ENCODE results near the gene TTC4. TPM values are rescaled to one million over a fixed set of nuclear protein-coding genes. Genes with fewer than 3 reads are reported as not detected.

The TTC4 gene
- total and polyA plus RNA-seq, 2 of the 4 experiments (the other 2 are of a cell fraction): 21.6 to 27.1 TPM

DNA sequence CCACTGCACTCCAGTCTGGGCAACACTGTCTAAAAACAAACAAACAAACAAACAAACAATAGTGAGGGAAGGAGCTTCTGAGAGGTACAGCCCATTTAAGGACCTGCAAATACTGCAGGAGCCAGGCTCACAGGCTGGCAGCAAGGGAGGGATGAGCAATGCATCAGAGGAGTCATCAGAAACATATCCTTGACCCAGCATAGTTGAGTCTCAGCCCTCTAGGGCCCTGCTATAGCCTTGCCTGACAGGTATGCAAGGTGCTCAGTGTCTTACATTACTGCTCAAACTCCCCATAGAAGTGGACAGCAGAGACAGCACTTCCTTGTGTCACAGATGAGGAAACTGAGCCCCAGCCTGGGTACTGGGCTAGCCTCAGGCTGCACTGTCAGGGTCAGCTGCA, 7.3 kb upstream of the TTC4 start:
- Histone ChIP-seq H3K4me1 (ENCODE audit: control insufficient read depth, insufficient read depth, low read length) (no peaks in the 10 kb centered on the region), H3K23ac (ENCODE audit: low read depth, low read length) (no peak overlapping the region), H2BK5ac (ENCODE audit: low read depth, low read length, poor library complexity, severe bottlenecking) (no peak overlapping the region), H4K91ac (ENCODE audit: insufficient read depth, low read depth, low read length) (no peak overlapping the region), H2BK15ac (ENCODE audit: low read depth, low read length) (no peak overlapping the region), H4K8ac (ENCODE audit: low read depth in 2 of 2, low read length in 2 of 2) (no peak overlapping the region), H4K5ac (ENCODE audit: low read depth, low read length) (no peak overlapping the region), H3K9me1 (ENCODE audit: insufficient read depth, low read length) (no peaks in the 10 kb centered on the region), H3K18ac (ENCODE audit: low read depth, low read length) (no peak overlapping the region), H2AFZ (replicated peaks; ENCODE audit: low read length, poor library complexity) (no peak overlapping the region), H3K9ac (ENCODE audit: low read depth, low read length) (no peak overlapping the region), H3K27me3 (ENCODE audit: control insufficient read depth, insufficient read depth, low read length) (peaks cover 34% of the 10 kb centered on the region), H3K4ac (ENCODE audit: low read depth, low read length) (no peak overlapping the region), H2BK120ac (ENCODE audit: low read depth, low read length) (no peak overlapping the region), H3K4me2 (ENCODE audit: low read depth, low read length) (no peak overlapping the region), H3K79me1 (ENCODE audit: low read depth in 1 of 2, low read length in 2 of 2) (no peaks in the 10 kb centered on the region), H3K56ac (ENCODE audit: extremely low read depth, insufficient read depth, low read length) (no peak overlapping the region), H3K36me3 (ENCODE audit: control insufficient read depth, insufficient read depth, low read length) (no peaks in the 10 kb centered on the region), H2AK9ac (replicated peaks; ENCODE audit: low read depth, low read length, poor library complexity) (no peak overlapping the region), H3K9me3 (ENCODE audit: control insufficient read depth, insufficient read depth, low read length) (no peaks in the 10 kb centered on the region), H2AK5ac (ENCODE audit: low read depth, low read length) (no peak overlapping the region), H2BK20ac (ENCODE audit: low read depth, low read length) (no peak overlapping the region), H4K20me1 (ENCODE audit: insufficient read depth, low read length) (no peaks in the 10 kb centered on the region), H3K4me3 (ENCODE audit: insufficient read depth, low read depth, low read length) (no peak overlapping the region), H3K14ac (replicated peaks; ENCODE audit: low read depth, low read length) (no peak overlapping the region), H3K27ac (ENCODE audit: insufficient read depth, low read length) (no peak overlapping the region)
- no TSS peak for BruUV-seq (replicated peaks)
- no peak for TF ChIP-seq CEBPB (IDR thresholded peaks at IDR 0.05; ENCODE audit: low read depth, low read length)
- TF ChIP-seq, protein P1, sequence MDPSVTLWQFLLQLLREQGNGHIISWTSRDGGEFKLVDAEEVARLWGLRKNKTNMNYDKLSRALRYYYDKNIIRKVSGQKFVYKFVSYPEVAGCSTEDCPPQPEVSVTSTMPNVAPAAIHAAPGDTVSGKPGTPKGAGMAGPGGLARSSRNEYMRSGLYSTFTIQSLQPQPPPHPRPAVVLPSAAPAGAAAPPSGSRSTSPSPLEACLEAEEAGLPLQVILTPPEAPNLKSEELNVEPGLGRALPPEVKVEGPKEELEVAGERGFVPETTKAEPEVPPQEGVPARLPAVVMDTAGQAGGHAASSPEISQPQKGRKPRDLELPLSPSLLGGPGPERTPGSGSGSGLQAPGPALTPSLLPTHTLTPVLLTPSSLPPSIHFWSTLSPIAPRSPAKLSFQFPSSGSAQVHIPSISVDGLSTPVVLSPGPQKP (IDR thresholded peaks at IDR 0.05; ENCODE audit: borderline replicate concordance, low read depth, low read length): no peak
- no peak for TF ChIP-seq RCOR1 (IDR thresholded peaks at IDR 0.05; ENCODE audit: insufficient replicate concordance, low read length)
- ATAC-seq (ENCODE audit: low read depth) (no peak), DNase-seq (no peak)
- intact Hi-C loops (cut with micrococcal nuclease): no loop called here
- POLR2A ChIA-PET (ENCODE audit: unreplicated experiment): no interaction called here
- CTCF ChIA-PET: no interaction called here
- dilution Hi-C loops (cut with HindIII; ENCODE audit: low sequenced_read_pairs, unreplicated experiment): no loop called here
- in situ Hi-C loops (cut with MboI; ENCODE audit: low sequenced_read_pairs): no loop called here

Data from IMR-90 (cell line).